Choroid plexus epithelial cell (primary cell): ENCODE measurements around the gene UBE4A.

Experiments used
- DNase-seq: peaks from one replicate; pipeline ENCODE4 v3.0.0-alpha.2; 2010; ENCODE audit warnings: low read depth
- H3K4me3 ChIP-seq: 2 replicates; pipeline ENCODE4 v1.5.1; 2011; ENCODE audit warnings: low read depth, mild to moderate bottlenecking, control low read depth, low read length, moderate library complexity
- CTCF ChIP-seq: conservative IDR thresholded peaks from 2 replicates; pipeline ENCODE4 v1.5.1; 2011; ENCODE audit warnings: low read depth, mild to moderate bottlenecking, control low read depth, inconsistent platforms, low read length, moderate library complexity

The UBE4A gene

DNA sequence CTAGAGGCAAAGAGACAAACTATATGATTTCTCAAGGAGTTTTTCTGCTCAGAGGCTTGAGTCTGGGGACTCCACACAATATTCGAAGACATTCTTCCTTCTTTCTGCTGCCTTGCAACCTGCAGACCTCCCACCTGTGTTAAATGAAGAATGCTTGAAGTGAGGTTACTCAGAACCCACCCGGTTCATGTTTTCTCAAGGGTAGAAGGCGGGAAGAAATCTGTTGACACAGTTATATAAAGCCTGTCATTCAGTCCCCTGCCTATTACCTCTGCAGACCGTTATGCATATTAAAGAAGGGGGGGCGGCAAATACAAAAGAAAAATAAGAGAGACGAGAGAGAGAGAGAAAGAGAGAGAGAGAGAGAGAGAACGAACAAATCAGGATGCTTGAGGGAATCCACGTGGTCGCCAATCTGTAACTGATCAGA lies 74.7 kb downstream of the UBE4A start:
- peak overlapping the region; percentile 66 for H3K4me3 ChIP-seq
- peak; percentile 65 for DNase-seq
- TF ChIP-seq CTCF, result no peak

DNA sequence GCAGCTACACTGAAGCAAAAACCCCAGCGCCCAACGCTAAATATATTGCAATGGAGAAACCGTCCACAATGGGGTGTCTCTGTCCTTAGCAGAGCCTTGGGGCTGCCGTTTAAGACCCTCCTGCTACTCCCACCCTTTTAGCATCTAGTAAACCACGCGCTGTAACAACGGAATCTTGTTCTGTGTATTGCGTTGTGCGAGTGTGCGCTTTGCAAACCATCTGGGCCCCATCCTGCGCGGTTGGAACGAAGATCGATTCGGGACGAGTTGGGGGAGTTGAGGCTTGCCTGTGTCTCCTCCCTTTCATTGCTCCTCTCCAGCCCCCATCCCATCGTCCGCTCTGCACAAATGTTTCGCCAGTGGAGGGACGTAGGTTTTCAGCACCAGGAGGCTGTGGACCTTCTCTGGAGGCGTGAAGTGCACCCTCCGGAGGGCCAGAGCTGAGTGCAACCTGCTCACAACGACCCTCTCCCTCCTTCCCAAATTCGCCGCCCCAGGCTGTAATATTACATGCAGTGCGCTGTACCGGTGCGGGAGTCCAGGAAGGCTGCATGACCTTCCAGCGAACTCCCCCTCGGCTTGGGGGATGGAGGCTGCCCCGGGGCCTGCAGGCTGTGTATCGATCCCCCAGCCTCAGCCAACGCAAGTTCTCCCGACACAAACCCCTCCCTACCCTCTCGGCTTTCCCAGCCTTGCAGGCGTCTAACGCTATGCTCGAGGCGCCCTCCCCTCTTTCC lies 75.3 kb downstream of the UBE4A start:
- peak overlapping the region; percentile 66 for H3K4me3 ChIP-seq
- peak; percentile 49 for DNase-seq
- TF ChIP-seq CTCF, result no peak

GRCh38 chr11:118435290-118435892 lies 76.0 kb downstream of the UBE4A start:
- TF ChIP-seq CTCF, result no peak
- peak overlapping the region; percentile 66 for H3K4me3 ChIP-seq
- peak; percentile 40 for DNase-seq

- no peak for TF ChIP-seq CTCF
- peak; percentile 98 for DNase-seq
- H3K4me3 ChIP-seq, result peak within 1 kb of the TSS; percentile 82
Observed at GRCh38 chr11:118435893-118436624, 76.7 kb downstream of the UBE4A start, which contains the start of gene KMT2A. KMT2A (plus strand) TSS chr11:118436492; CDS start chr11:118436513, 21 bp downstream.

DNA sequence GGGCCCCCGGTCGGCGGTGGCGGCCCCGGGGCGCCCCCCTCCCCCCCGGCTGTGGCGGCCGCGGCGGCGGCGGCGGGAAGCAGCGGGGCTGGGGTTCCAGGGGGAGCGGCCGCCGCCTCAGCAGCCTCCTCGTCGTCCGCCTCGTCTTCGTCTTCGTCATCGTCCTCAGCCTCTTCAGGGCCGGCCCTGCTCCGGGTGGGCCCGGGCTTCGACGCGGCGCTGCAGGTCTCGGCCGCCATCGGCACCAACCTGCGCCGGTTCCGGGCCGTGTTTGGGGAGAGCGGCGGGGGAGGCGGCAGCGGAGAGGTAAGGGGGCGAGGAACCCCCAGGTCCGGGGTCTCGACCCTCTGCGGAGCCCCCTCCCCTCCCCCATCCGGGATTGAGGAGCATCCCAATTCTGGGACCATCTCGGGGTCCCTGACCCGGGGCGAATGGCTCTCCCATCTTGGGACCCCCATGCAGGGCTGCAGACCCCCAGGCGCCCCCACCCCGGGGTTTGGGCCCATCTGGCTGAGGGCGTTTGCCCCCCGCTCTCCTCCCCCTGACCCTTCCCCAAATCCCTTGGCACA lies 77.3 kb downstream of the UBE4A start:
- peak; percentile 28 for DNase-seq
- TF ChIP-seq CTCF, result no peak
- H3K4me3 ChIP-seq, result peak overlapping the region; percentile 82

DNA sequence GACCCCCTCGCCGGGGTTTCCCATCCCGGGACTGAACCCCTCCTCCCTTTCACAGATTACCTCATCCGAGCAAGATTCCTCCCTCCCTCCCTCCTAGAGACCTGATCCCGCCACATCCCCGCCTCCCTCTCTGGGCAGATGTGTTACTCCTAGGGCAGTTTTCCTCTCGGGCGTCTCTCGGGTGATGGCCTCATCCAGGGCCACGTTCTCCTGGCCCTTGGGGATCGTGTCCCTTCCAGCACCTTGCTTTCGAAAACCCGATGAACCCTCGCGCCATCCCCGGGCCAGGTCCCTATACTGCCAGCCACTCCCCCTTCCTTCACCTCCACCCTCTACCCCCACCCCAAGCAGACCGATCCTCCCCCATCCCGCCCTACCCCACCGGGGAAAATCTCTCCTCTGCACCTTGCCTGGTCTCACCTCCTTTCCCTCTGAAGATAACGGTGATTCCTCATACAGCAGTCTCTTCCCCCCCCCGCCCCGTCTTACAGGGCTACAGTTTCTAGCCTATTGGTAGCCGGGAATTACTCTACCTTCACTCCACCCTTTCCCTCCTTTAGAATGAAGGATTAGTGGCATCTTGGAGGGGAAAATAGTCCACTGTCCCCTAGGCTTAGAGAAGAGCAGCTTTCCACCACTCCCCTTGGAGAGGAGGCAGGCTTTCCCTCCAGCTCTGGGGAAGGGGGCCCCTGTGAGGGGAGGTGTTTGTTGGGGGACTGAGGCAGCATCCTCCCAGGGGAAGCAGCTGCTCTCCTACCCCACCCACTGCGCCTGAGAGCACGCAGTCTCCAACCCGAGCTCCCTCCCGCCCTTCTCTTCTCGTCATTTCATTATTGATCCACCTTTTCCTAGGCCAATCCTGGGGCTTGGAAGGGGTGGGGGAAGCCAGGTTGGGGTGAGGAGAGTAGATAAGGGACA lies 78.1 kb downstream of the UBE4A start:
- DNase-seq, result peak; percentile 41
- H3K4me3 ChIP-seq, result peak overlapping the region; percentile 82
- TF ChIP-seq CTCF, result no peak
